K562 (cell line): ENCODE data around the gene YIPF4. TPM values are rescaled to one million over a fixed set of nuclear protein-coding genes. Genes with fewer than 3 reads are reported as not detected.
"Not testable (repeated sequence)": the region's sequence is repeated elsewhere in the genome, so short reads cannot be mapped to it uniquely, and the experiment has no call there.

Source experiments
- ATAC-seq: fragments of 200-7000 bp; cut with Tn5 transposase; 3 replicates; pipeline ENCODE4 v1.9.1; 2020; ENCODE audit warnings: moderate library complexity
- BruUV-seq: library from RNA; stranded (reverse); fragments of 400-500 nt; replicated peaks from 2 replicates; lab custom pipeline; 2021; lab: Mats Ljungman, UMichigan
- CTCF ChIA-PET: fragments of 300-600 bp; formaldehyde crosslinking; extraction: SDS; loops from one replicate; lab custom pipeline; 2021; ENCODE audit warnings: low intra/inter-chr PET ratio; lab: Yijun Ruan, JAX
- POLR2A ChIA-PET: fragments of 300-600, 350-650 bp; sonication (Branson Sonifier 250); formaldehyde crosslinking; extraction: SDS; loops from one replicate; lab custom pipeline; 2021; ENCODE audit warnings: antibody characterized with exemption, inconsistent platforms; lab: Yijun Ruan, JAX
- DNase-seq, 4 experiments: peaks; one replicate each; pipeline versions ENCODE4 v3.0.0 to v3.0.0-alpha.2; 2011 to 2018; ENCODE audit warnings: low spot score in 3 of 4, mixed read lengths in 3 of 4; ENCODE audit errors: extremely low read depth in 1 of 4
- FAIRE-seq: peaks from 2 replicates; lab custom pipeline; 2011; peaks lifted over from hg19 to GRCh38; lab: Jason Lieb, UNC
- H2AFZ ChIP-seq: 2 replicates; pipeline ENCODE4 v1.6.0; 2011; ENCODE audit warnings: low read depth, low read length, control low read depth, inconsistent platforms
- H3K27ac ChIP-seq: fragments of 200-600 bp; 3 replicates; pipeline ENCODE4 v1.8.0; 2011; ENCODE audit warnings: low read depth, mild to moderate bottlenecking, control low read depth, inconsistent platforms, low read length, moderate library complexity, mixed read lengths; ENCODE audit errors: extremely low read depth
- H3K27me3 ChIP-seq, 2 experiments: fragments of 300-600 bp in 1 of 2; 2 replicates in 1 of 2; 3 replicates in 1 of 2; pipeline versions ENCODE4 v1.6.0 to v1.8.0; 2011; ENCODE audit warnings: inconsistent platforms in 2 of 2, low read length in 2 of 2, mild to moderate bottlenecking in 1 of 2, mixed read lengths in 1 of 2, moderate library complexity in 1 of 2; ENCODE audit not compliant: control insufficient read depth in 2 of 2, insufficient read depth in 2 of 2
- H3K36me3 ChIP-seq: fragments of 300-600 bp; 3 replicates; pipeline ENCODE4 v1.8.0; 2011; ENCODE audit warnings: mild to moderate bottlenecking, low read length, inconsistent platforms; ENCODE audit not compliant: control insufficient read depth, insufficient read depth
- H3K4me1 ChIP-seq, 2 experiments: fragments of 200-600 bp in 1 of 2; replicated peaks in 1 of 2; 2 replicates in 1 of 2; 3 replicates in 1 of 2; pipeline versions ENCODE4 v1.5.1 to v1.8.0; 2011; ENCODE audit warnings: inconsistent platforms in 2 of 2, low read length in 2 of 2, mild to moderate bottlenecking in 1 of 2, mixed read lengths in 1 of 2, moderate library complexity in 1 of 2; ENCODE audit not compliant: control insufficient read depth in 2 of 2, insufficient read depth in 2 of 2
- H3K4me2 ChIP-seq: 2 replicates; pipeline ENCODE4 v1.6.1; 2011; ENCODE audit warnings: low read length, control low read depth, inconsistent platforms, mixed read lengths; ENCODE audit not compliant: insufficient read depth
- H3K4me3 ChIP-seq: fragments of 200-600 bp; sonication (generic), shearing (Covaris generic); 2 replicates; pipeline ENCODE4 v1.5.1; 2016; ENCODE audit warnings: control low read depth, inconsistent platforms
- H3K79me2 ChIP-seq: fragments of 200-600 bp; 3 replicates; pipeline ENCODE4 v1.8.0; 2011; ENCODE audit warnings: low read length, inconsistent platforms; ENCODE audit not compliant: control insufficient read depth, insufficient read depth
- H3K9ac ChIP-seq, 2 experiments: 2 replicates each; pipeline versions ENCODE4 v1.6.0 to v1.6.1; 2011; ENCODE audit warnings: low read depth in 2 of 2, low read length in 2 of 2, control low read depth in 1 of 2, inconsistent platforms in 1 of 2, mild to moderate bottlenecking in 1 of 2, mixed read lengths in 1 of 2; ENCODE audit not compliant: insufficient read depth in 1 of 2
- H3K9me1 ChIP-seq: one replicate; pipeline ENCODE4 v1.6.0; 2011; ENCODE audit warnings: inconsistent platforms, mild to moderate bottlenecking, low read length, moderate library complexity; ENCODE audit not compliant: control insufficient read depth, insufficient read depth
- H3K9me3 ChIP-seq: replicated peaks from 2 replicates; pipeline ENCODE4 v1.5.1; 2011; ENCODE audit warnings: low read depth, low read length, inconsistent platforms; ENCODE audit not compliant: control insufficient read depth, insufficient read depth
- H4K20me1 ChIP-seq: replicated peaks from 2 replicates; pipeline ENCODE4 v1.6.1; 2011; ENCODE audit warnings: low read length, inconsistent platforms, mixed read lengths; ENCODE audit not compliant: control insufficient read depth, insufficient read depth
- ATF2 ChIP-seq: sonication (generic); formaldehyde crosslinking; IDR thresholded peaks from 2 replicates; pipeline ENCODE4 v1.8.1; 2022; ENCODE audit warnings: missing genetic modification reagents
- ATF3 ChIP-seq, 2 experiments: fragments of 450-650 bp in 1 of 2; sonication (generic) in 1 of 2; formaldehyde crosslinking in 1 of 2; IDR thresholded peaks in 1 of 2; conservative IDR thresholded peaks in 1 of 2; 2 replicates each; pipeline versions ENCODE4 v1.6.1 to v1.8.1; 2016 to 2023; ENCODE audit warnings: mild to moderate bottlenecking in 2 of 2, moderate library complexity in 2 of 2, inconsistent platforms in 1 of 2, missing genetic modification reagents in 1 of 2
- NRF1 ChIP-seq, 2 experiments: fragments of 450-650 bp; IDR thresholded peaks in 1 of 2; conservative IDR thresholded peaks in 1 of 2; 2 replicates each; pipeline ENCODE4 v1.6.1; 2014; ENCODE audit warnings: mild to moderate bottlenecking in 2 of 2
- RERE ChIP-seq: sonication (generic); formaldehyde crosslinking; IDR thresholded peaks from 2 replicates; pipeline ENCODE4 v1.8.0; 2023; ENCODE audit warnings: missing genetic modification reagents, mild to moderate bottlenecking, borderline replicate concordance
- WGBS: fragments of 100-300 bp; shearing (Covaris generic); methylation state at CpG from one replicate; pipeline ENCODE4 v1.1.6; 2016; ENCODE audit warnings: low coverage, mixed read lengths; ENCODE audit not compliant: insufficient coverage; ENCODE audit errors: missing lambda C conversion rate; 5-methylcytosine and 5-hydroxymethylcytosine counted together
- in situ Hi-C: fragments of 300-500 bp; cut with MboI; formaldehyde crosslinking; loops from 4 replicates; pipeline ENCODE4 v1.15.0; 2018; ENCODE audit warnings: inconsistent platforms, mixed read lengths
- intact Hi-C: fragments of 100-400 bp; cut with micrococcal nuclease; formaldehyde crosslinking; loops from 2 replicates; pipeline ENCODE4 v1.14.2; 2022
- polyA plus RNA-seq, 8 experiments: library from polyadenylated mRNA; depleted of rRNA in 4 of 8; stranded (reverse) in 5 of 8; unstranded in 3 of 8; fragments of >200 nt; fragmentation: Nextera tagmentation in 2 of 8; fragmentation: Illumina TruSeq in 1 of 8; extraction: Ambion mirVana in 2 of 8; extraction: Trizol in 1 of 8; gene quantifications; 2 replicates each; pipeline versions ENCODE4 v1.2.1 to v1.2.3, GENCODE V29; 2011 to 2014; ENCODE audit warnings: inconsistent platforms in 1 of 8, missing spikeins in 1 of 8
- total RNA-seq, 7 experiments: library from RNA; depleted of rRNA in 6 of 7; stranded (reverse); fragments of >200 nt in 6 of 7; fragmentation: Illumina TruSeq in 2 of 7; extraction: Trizol in 2 of 7; gene quantifications; 2 replicates each; pipeline versions ENCODE4 v1.2.1 to v1.2.3, GENCODE V29; 2011 to 2021; ENCODE audit warnings: low replicate concordance in 1 of 7

Gene YIPF4
- total and polyA plus RNA-seq, 9 of the 15 experiments (the other 6 are each of a cell fraction or from before 2014, with no cell fraction given), result 4.9 to 46.9 (median 17.5) TPM

GRCh38 chr2:32293966-32294562, 16.4 kb downstream of the YIPF4 start:
- whole genome bisulfite sequencing, result 94% methylated on average over 6 of the region's 43 CpGs
- H3K9me3 ChIP-seq, H4K20me1 ChIP-seq, H3K4me2 ChIP-seq, POLR2A ChIA-PET, CTCF ChIA-PET, intact Hi-C loops, FAIRE-seq, H3K27ac ChIP-seq, H2AFZ ChIP-seq, in situ Hi-C loops, ATAC-seq, DNase-seq, H3K4me1 ChIP-seq, H3K9me1 ChIP-seq, H3K27me3 ChIP-seq, H3K9ac ChIP-seq, BruUV-seq, H3K4me3 ChIP-seq, H3K79me2 ChIP-seq: not testable (repeated sequence)
- H3K36me3 ChIP-seq, result peaks cover 15% of the 10 kb centered on the region; the same call in 1 of the 3 replicates

GRCh38 chr2:32310577-32310976, 32.9 kb downstream of the YIPF4 start:
- BruUV-seq, result no TSS peak
- WGBS, result 95% methylated on average over 7 of the region's 7 CpGs
- peaks cover 9% of the 10 kb centered on the region for H3K36me3 ChIP-seq
- no peaks in the 10 kb centered on the region for H4K20me1 ChIP-seq
- no peaks in the 10 kb centered on the region for H3K79me2 ChIP-seq
- H3K27me3 ChIP-seq, result no peaks in the 10 kb centered on the region
- ATAC-seq (no peak), FAIRE-seq (no peak), DNase-seq (no peak)
- intact Hi-C loops (no loop called here), in situ Hi-C loops (no loop called here)
- no peak overlapping the region for H2AFZ ChIP-seq
- no peak overlapping the region for H3K4me3 ChIP-seq
- no peak overlapping the region for H3K27ac ChIP-seq
- no peak overlapping the region for H3K4me2 ChIP-seq
- no peak overlapping the region for H3K9ac ChIP-seq
- no peaks in the 10 kb centered on the region for H3K9me1 ChIP-seq
- H3K9me3 ChIP-seq, result no peaks in the 10 kb centered on the region
- H3K4me1 ChIP-seq, result no peaks in the 10 kb centered on the region
- CTCF ChIA-PET, result no interaction called here
- POLR2A ChIA-PET, result no interaction called here
- TF ChIP-seq RERE (CRISPR knock-in tag) (no peak), NRF1 (conservative IDR thresholded peaks at IDR 0.05 in 1 of 2, IDR thresholded peaks at IDR 0.05 in 1 of 2) (no peak), ATF2 (CRISPR knock-in tag) (no peak), ATF3 (IDR thresholded peaks at IDR 0.05) (no peak), ATF3 (CRISPR knock-in tag; conservative IDR thresholded peaks at IDR 0.05) (no peak)
